HL-60 (cell line): ENCODE measurements around the gene ADSS1.
A peak's percentile ranks its signal among the peaks of the same experiment; 100 is the strongest.

Source experiments
- DNase-seq, 2 experiments: peaks; one replicate each; pipeline ENCODE4 v3.0.0-alpha.2; 2010 to 2020; ENCODE audit warnings: low read depth in 1 of 2, low spot score in 1 of 2
- H3K27ac ChIP-seq: fragments of 250-450 bp; sonication (Bioruptor Pico); replicated peaks from 2 replicates; pipeline ENCODE4 v1.5.1; 2020; ENCODE audit warnings: mild to moderate bottlenecking, moderate library complexity
- H3K27me3 ChIP-seq: fragments of 250-450 bp; sonication (Bioruptor Pico); 2 replicates; pipeline ENCODE4 v1.5.1; 2021; ENCODE audit warnings: mild to moderate bottlenecking, moderate library complexity; ENCODE audit not compliant: insufficient read depth, poor library complexity, severe bottlenecking
- H3K4me3 ChIP-seq: replicated peaks from 2 replicates; pipeline ENCODE4 v1.5.1; 2011; ENCODE audit warnings: mild to moderate bottlenecking, control low read depth, low read length; ENCODE audit not compliant: insufficient read depth
- GABPA ChIP-seq: IDR thresholded peaks from 2 replicates; pipeline ENCODE4 v1.6.1; 2012; ENCODE audit warnings: low read depth
- POLR2AphosphoS5 ChIP-seq: IDR thresholded peaks from 2 replicates; pipeline ENCODE4 v1.6.1; 2012; ENCODE audit warnings: low read depth
- SPI1 ChIP-seq: IDR thresholded peaks from 2 replicates; pipeline ENCODE4 v1.6.1; 2012; ENCODE audit warnings: low read depth, mild to moderate bottlenecking, borderline replicate concordance
- TF ChIP-seq, protein P1 (sequence below): IDR thresholded peaks from 2 replicates; pipeline ENCODE4 v1.6.1; 2012; ENCODE audit warnings: low read depth; ENCODE audit not compliant: insufficient replicate concordance
- TF ChIP-seq, protein P2 (sequence below): IDR thresholded peaks from one replicate; pipeline ENCODE4 v1.5.1; 2011; ENCODE audit warnings: low read length, control low read depth, inconsistent platforms; ENCODE audit not compliant: insufficient read depth

Gene ADSS1

DNA sequence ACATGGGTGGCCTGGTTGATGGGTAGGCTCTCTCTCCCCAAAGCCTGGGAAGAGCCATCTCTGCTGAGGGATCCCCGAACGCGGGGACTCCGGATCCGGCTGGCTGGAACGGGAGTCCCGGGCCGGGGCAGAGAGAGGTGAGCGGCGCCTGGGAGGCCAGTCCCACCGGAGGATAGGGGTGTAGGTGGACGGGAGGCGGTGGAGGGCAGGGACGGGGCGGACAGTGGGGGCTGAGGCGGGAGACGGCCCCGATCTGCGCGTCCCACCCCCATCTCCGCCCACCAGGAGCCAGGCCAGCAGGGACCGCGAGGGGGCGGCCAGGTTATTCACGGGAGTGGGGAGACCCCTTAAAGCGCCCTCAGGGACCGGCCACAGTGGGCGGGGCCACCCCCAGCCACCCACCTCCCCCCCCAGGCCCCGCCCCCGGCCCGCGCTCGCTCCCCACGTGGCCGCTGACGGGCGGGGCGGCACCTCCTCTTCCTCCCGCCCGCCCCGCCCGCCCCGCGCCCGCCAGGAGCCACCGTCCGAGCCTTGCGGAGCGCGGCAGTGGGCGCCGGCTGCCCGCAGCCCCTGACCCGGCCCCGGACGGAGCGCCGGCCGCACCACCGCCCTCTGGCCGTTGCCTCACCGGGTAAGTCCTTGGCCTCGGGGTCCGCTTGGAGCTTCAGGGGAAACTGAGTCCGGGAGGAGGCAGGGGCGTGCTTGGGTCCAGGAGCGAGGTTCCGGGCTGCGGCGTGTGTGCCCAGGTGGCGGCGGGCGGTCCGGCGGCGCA, 34.7 kb upstream of the ADSS1 start, which contains the start of gene INF2:
Gene INF2 (plus strand): TSS at position 510 of the 772 bp plus-strand sequence. CDS start 11,748 bp downstream, outside the sequence.
- no peak for DNase-seq
- no peak within 1 kb of the TSS for H3K27ac ChIP-seq

DNA sequence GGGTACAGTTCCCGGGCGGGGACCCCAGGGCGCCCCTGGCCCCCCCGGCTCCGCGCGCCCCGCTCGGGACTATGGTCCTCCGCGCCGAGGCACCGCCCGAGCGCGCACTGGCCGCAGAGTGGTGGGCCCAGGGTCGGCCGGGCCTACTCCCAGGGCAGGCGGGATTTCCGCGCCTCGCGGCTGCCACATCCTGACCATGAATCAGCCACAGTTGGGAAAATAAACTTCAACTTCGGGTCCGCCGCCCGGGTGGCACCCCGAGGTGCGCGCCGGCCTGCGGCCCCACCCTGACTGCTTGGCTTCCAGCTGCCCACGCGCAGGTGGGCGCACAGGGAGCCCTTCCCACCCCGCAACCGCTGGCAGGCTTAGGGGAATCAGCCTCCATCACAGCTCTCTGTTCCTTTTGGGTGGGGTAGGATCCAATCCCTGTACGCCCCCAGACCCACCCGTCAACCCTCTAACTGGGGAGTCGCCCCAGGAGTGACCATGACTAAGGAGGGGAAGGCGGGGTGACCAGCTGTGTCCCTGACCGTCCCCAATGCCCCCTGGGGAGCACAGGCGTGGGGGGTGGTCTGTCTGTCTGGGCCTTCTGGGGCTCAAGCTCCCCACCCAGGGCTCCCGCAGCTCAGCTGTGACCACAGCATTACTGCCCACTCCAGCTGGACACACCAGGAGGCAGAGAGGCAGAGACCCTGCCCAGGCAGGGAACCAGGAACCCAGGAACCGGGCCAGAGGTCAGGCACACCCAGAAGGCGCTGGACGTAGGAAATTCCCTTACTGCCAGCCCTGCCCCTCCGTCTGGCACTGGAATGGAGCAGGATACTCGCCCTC, 33.9 kb upstream of the ADSS1 start:
- no peak overlapping the region for H3K27ac ChIP-seq
- TF ChIP-seq, protein P1, sequence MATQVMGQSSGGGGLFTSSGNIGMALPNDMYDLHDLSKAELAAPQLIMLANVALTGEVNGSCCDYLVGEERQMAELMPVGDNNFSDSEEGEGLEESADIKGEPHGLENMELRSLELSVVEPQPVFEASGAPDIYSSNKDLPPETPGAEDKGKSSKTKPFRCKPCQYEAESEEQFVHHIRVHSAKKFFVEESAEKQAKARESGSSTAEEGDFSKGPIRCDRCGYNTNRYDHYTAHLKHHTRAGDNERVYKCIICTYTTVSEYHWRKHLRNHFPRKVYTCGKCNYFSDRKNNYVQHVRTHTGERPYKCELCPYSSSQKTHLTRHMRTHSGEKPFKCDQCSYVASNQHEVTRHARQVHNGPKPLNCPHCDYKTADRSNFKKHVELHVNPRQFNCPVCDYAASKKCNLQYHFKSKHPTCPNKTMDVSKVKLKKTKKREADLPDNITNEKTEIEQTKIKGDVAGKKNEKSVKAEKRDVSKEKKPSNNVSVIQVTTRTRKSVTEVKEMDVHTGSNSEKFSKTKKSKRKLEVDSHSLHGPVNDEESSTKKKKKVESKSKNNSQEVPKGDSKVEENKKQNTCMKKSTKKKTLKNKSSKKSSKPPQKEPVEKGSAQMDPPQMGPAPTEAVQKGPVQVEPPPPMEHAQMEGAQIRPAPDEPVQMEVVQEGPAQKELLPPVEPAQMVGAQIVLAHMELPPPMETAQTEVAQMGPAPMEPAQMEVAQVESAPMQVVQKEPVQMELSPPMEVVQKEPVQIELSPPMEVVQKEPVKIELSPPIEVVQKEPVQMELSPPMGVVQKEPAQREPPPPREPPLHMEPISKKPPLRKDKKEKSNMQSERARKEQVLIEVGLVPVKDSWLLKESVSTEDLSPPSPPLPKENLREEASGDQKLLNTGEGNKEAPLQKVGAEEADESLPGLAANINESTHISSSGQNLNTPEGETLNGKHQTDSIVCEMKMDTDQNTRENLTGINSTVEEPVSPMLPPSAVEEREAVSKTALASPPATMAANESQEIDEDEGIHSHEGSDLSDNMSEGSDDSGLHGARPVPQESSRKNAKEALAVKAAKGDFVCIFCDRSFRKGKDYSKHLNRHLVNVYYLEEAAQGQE: no peak
- TF ChIP-seq, protein P2, sequence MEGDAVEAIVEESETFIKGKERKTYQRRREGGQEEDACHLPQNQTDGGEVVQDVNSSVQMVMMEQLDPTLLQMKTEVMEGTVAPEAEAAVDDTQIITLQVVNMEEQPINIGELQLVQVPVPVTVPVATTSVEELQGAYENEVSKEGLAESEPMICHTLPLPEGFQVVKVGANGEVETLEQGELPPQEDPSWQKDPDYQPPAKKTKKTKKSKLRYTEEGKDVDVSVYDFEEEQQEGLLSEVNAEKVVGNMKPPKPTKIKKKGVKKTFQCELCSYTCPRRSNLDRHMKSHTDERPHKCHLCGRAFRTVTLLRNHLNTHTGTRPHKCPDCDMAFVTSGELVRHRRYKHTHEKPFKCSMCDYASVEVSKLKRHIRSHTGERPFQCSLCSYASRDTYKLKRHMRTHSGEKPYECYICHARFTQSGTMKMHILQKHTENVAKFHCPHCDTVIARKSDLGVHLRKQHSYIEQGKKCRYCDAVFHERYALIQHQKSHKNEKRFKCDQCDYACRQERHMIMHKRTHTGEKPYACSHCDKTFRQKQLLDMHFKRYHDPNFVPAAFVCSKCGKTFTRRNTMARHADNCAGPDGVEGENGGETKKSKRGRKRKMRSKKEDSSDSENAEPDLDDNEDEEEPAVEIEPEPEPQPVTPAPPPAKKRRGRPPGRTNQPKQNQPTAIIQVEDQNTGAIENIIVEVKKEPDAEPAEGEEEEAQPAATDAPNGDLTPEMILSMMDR: no peak
- TF ChIP-seq SPI1: no peak
- TF ChIP-seq POLR2AphosphoS5: no peak
- no peak for TF ChIP-seq GABPA
- no peak for DNase-seq

More for the DNA sequence above, 34.7 kb upstream of the ADSS1 start, which contains the start of gene INF2:
- H3K27me3 ChIP-seq: peaks cover 6% of the 10 kb centered on the region
- no peak for TF ChIP-seq POLR2AphosphoS5
- TF ChIP-seq, protein P2: no peak
- TF ChIP-seq, protein P1: no peak
- no peak for TF ChIP-seq SPI1
- TF ChIP-seq GABPA: no peak
- H3K4me3 ChIP-seq: peak within 1 kb of the TSS; percentile 76

DNA sequence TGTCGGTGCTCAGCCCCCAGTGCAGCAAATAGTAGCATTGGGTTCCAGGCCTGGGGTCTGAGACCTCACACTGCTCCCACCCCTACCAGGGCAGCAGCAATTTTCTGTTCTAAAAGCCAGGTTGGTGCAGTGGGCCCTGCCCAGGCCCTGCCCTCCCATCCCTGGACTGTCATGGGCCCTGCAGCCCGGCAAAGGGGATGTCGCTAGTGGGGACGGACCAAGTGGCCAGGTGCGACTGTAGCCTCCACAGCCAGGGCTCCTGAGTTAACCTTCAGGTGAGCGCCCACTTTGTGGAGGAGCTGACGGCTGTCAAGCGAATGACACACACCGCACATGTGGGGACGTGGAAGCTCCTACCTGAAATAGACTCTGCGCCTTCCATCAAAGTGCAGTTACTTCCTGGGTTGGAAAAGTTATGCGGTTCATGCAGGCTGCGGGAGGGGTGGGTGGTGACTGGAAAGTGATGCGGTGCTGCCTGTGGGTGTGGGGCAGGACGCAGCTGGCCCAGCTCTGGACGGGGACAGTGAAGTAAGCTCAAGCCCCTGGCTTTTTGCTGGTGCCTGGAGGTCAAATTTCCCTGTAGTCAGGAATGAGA, 33.1 kb upstream of the ADSS1 start:
- H3K27ac ChIP-seq: no peak overlapping the region
- DNase-seq: no peak
- H3K27me3 ChIP-seq: peaks cover 6% of the 10 kb centered on the region
- no peak overlapping the region for H3K4me3 ChIP-seq
- TF ChIP-seq, protein P1: no peak
- TF ChIP-seq, protein P2: no peak
- TF ChIP-seq GABPA (no peak), SPI1 (no peak), POLR2AphosphoS5 (no peak)

More for the DNA sequence above, 33.9 kb upstream of the ADSS1 start:
- Histone ChIP-seq H3K27me3 (peaks cover 6% of the 10 kb centered on the region), H3K4me3 (peak overlapping the region; percentile 76)
